Measurements from ENCODE around the gene TAB3.

TAB3 gene

GRCh38 chrX:30904186-30904585, 15.1 kb upstream of the TAB3 start:
- Histone ChIP-seq H3K4me1 (ENCODE audit: insufficient read depth, low read length) (no peaks in the 10 kb centered on the region), H3K9ac (ENCODE audit: low read depth, low read length) (no peak overlapping the region), H3K9me3 (ENCODE audit: control insufficient read depth, insufficient read depth, low read length) (peaks cover 5% of the 10 kb centered on the region; the same call in 1 of the 2 replicates), H3K36me3 (ENCODE audit: insufficient read depth, low read length) (no peaks in the 10 kb centered on the region)

DNA sequence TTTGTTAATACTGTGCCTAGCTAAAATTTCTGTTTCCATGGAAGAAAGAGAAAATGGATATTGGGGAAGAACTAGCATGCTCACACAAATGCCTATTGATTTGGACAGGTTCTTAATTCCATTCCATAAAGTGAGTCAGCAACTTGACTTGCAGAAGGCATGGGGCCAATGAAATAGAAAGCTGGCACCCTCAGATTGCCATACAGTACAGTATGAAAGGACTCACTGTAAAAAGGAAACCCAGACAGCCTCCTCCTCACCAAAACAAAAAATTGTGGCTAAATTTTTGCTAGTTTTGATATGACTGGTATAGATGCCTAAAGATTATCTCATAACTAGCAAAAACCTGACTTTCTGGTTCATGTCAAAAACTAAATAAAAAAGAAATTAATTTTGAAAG, 11.2 kb upstream of the TAB3 start:
- Histone ChIP-seq H3K36me3 (ENCODE audit: insufficient read depth, low read length) (no peaks in the 10 kb centered on the region), H3K4me1 (ENCODE audit: insufficient read depth, low read length) (no peaks in the 10 kb centered on the region), H3K9ac (ENCODE audit: low read depth, low read length) (no peak overlapping the region), H3K9me3 (ENCODE audit: control insufficient read depth, insufficient read depth, low read length) (peaks cover 1% of the 10 kb centered on the region; the same call in 1 of the 2 replicates)

DNA sequence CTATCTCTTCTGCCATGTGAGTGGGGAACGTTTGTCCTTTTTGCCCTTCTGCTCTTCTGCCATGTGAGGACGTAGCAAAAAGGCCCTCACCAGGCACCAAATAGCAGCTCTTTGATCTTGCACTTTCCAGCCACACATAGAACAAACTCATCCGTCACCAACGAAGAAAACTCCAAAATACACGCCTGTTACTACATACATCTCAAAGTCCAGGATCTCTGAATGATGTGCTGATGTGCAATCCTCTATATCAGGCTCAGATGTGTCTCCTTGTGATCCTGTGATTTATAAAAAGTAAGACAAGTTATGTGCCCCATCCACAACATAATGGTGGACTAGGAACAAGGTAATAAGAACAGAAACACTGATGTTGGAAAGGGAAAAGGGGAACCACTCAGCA, 9.8 kb upstream of the TAB3 start:
- Histone ChIP-seq H3K4me1 (ENCODE audit: insufficient read depth, low read length) (no peaks in the 10 kb centered on the region), H3K9me3 (ENCODE audit: control insufficient read depth, insufficient read depth, low read length) (no peaks in the 10 kb centered on the region), H3K9ac (ENCODE audit: low read depth, low read length) (no peak overlapping the region), H3K36me3 (ENCODE audit: insufficient read depth, low read length) (no peaks in the 10 kb centered on the region)

GRCh38 chrX:30895370-30895769, 6.3 kb upstream of the TAB3 start:
- Histone ChIP-seq H3K4me1 (ENCODE audit: insufficient read depth, low read length) (no peaks in the 10 kb centered on the region), H3K36me3 (ENCODE audit: insufficient read depth, low read length) (no peaks in the 10 kb centered on the region), H3K9me3 (ENCODE audit: control insufficient read depth, insufficient read depth, low read length) (no peaks in the 10 kb centered on the region), H3K9ac (ENCODE audit: low read depth, low read length) (no peak overlapping the region)

- H3K9me3 ChIP-seq (ENCODE audit: control insufficient read depth, insufficient read depth, low read length), result no peaks in the 10 kb centered on the region
- no peak overlapping the region for H3K9ac ChIP-seq (ENCODE audit: low read depth, low read length)
- H3K36me3 ChIP-seq (ENCODE audit: insufficient read depth, low read length), result no peaks in the 10 kb centered on the region
- no peaks in the 10 kb centered on the region for H3K4me1 ChIP-seq (ENCODE audit: insufficient read depth, low read length)
Observed at GRCh38 chrX:30893206-30893605, 4.2 kb upstream of the TAB3 start.

GRCh38 chrX:30892591-30892990, 3.5 kb upstream of the TAB3 start:
- Histone ChIP-seq H3K9me3 (ENCODE audit: control insufficient read depth, insufficient read depth, low read length) (no peaks in the 10 kb centered on the region), H3K9ac (ENCODE audit: low read depth, low read length) (no peak overlapping the region), H3K4me1 (ENCODE audit: insufficient read depth, low read length) (peaks cover 2% of the 10 kb centered on the region; the same call in 1 of the 2 replicates), H3K36me3 (ENCODE audit: insufficient read depth, low read length) (no peaks in the 10 kb centered on the region)

GRCh38 chrX:30888526-30889146, 418 bp downstream of the TAB3 start:
- Histone ChIP-seq H3K36me3 (ENCODE audit: insufficient read depth, low read length) (no peaks in the 10 kb centered on the region), H3K9me3 (ENCODE audit: control insufficient read depth, insufficient read depth, low read length) (no peaks in the 10 kb centered on the region), H3K9ac (ENCODE audit: low read depth, low read length) (peak overlapping the region; percentile 88), H3K4me1 (ENCODE audit: insufficient read depth, low read length) (peaks cover 5% of the 10 kb centered on the region; the same call in 1 of the 2 replicates)

DNA sequence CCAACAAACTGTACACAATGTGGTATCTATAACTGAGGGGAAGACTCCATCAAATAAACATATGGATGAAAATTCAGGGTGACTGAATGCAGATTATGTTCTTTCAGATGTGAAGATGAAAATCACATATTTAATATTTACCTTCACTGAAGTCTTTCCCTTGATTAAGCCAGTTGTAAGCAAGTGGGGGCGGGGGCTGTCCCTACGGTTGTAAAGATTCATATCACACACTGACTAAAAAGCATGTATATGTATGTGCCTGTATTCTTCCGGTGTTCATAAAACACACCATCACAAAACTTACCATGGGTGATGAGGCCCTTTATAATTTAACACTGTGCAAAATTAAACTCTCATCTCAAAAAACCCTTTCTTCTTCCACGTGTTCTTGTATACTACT, 1.3 kb downstream of the TAB3 start:
- H3K9me3 ChIP-seq (ENCODE audit: control insufficient read depth, insufficient read depth, low read length), result no peaks in the 10 kb centered on the region
- H3K4me1 ChIP-seq (ENCODE audit: insufficient read depth, low read length), result peaks cover 5% of the 10 kb centered on the region; the same call in 1 of the 2 replicates
- no peaks in the 10 kb centered on the region for H3K36me3 ChIP-seq (ENCODE audit: insufficient read depth, low read length)
- H3K9ac ChIP-seq (ENCODE audit: low read depth, low read length), result peak overlapping the region; percentile 88; the same call in 1 of the 2 replicates

- no peaks in the 10 kb centered on the region for H3K36me3 ChIP-seq (ENCODE audit: insufficient read depth, low read length)
- no peak overlapping the region for H3K9ac ChIP-seq (ENCODE audit: low read depth, low read length)
- H3K4me1 ChIP-seq (ENCODE audit: insufficient read depth, low read length), result peaks cover 5% of the 10 kb centered on the region; the same call in 1 of the 2 replicates
- no peaks in the 10 kb centered on the region for H3K9me3 ChIP-seq (ENCODE audit: control insufficient read depth, insufficient read depth, low read length)
Observed at GRCh38 chrX:30887288-30887687, 1.8 kb downstream of the TAB3 start.

DNA sequence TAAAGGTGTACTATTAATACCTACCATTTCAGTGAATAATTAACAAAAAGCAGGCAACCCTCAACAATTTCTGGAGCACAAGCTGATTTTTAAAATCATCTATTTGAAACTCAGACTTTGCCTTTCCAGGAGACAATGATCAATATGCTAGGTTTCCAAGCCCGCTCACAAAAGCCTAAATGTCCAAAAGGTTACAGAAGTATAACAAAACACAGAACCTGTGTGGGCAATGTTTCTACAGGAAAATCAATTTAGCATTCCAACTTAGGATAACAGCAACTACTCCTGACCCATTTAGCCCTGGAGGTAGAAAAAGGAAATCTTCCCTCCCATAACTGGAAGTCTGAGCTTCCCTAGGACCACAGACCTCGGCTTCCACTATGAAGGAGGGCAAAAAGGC, 3.9 kb downstream of the TAB3 start:
- H3K9me3 ChIP-seq (ENCODE audit: control insufficient read depth, insufficient read depth, low read length), result no peaks in the 10 kb centered on the region
- H3K9ac ChIP-seq (ENCODE audit: low read depth, low read length), result no peak overlapping the region
- peaks cover 5% of the 10 kb centered on the region; the same call in 1 of the 2 replicates for H3K4me1 ChIP-seq (ENCODE audit: insufficient read depth, low read length)
- H3K36me3 ChIP-seq (ENCODE audit: insufficient read depth, low read length), result no peaks in the 10 kb centered on the region

- Histone ChIP-seq H3K9ac (ENCODE audit: low read depth, low read length) (no peak overlapping the region), H3K9me3 (ENCODE audit: control insufficient read depth, insufficient read depth, low read length) (no peaks in the 10 kb centered on the region), H3K4me1 (ENCODE audit: insufficient read depth, low read length) (peaks cover 5% of the 10 kb centered on the region; the same call in 1 of the 2 replicates), H3K36me3 (ENCODE audit: insufficient read depth, low read length) (no peaks in the 10 kb centered on the region)
Observed at GRCh38 chrX:30883138-30883537, 5.9 kb downstream of the TAB3 start.

DNA sequence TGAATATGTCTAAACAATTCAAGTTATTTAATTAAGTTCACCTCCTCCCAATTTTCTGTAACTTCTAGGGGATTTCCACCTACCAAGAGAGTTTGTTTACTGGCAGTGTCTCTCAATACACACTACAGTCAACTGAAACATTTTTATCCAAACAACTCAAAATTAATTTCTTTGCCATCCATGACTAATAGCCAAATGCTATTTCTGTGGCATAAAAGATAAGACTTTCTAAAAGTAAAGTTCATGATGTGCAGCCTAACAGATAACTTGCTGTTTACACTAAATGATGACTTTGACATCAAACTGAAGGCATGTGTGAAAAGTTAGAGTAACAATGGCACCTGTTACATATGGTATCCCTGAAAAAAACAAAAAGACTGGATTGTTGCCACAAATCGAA, 7.3 kb downstream of the TAB3 start:
- Histone ChIP-seq H3K36me3 (ENCODE audit: insufficient read depth, low read length) (no peaks in the 10 kb centered on the region), H3K9ac (ENCODE audit: low read depth, low read length) (no peak overlapping the region)

DNA sequence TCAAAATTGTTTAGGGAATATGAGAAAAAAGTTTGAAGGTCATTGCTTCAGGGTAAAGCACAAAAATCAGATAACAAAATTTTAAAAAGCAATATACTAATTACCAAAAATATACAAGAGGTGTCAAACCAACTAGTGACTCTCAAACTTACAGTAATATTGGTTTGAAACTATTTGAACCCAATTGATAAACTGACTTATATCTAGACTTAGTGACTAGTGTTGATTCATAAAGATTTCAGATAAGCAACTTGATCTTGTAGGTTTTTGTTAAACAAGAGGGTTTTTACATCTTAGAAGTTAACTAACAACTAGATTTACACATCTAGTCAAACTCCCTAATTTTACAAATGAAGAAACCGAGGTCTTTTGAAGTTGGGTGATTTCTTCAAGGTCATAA, 7.7 kb downstream of the TAB3 start:
- Histone ChIP-seq H3K9me3 (ENCODE audit: control insufficient read depth, insufficient read depth, low read length) (no peaks in the 10 kb centered on the region), H3K36me3 (ENCODE audit: insufficient read depth, low read length) (no peaks in the 10 kb centered on the region), H3K4me1 (ENCODE audit: insufficient read depth, low read length) (peaks cover 6% of the 10 kb centered on the region), H3K9ac (ENCODE audit: low read depth, low read length) (no peak overlapping the region)

More for the DNA sequence above, 7.3 kb downstream of the TAB3 start:
- H3K9me3 ChIP-seq (ENCODE audit: control insufficient read depth, insufficient read depth, low read length), result no peaks in the 10 kb centered on the region
- peaks cover 2% of the 10 kb centered on the region for H3K4me1 ChIP-seq (ENCODE audit: insufficient read depth, low read length)

- Histone ChIP-seq H3K9me3 (ENCODE audit: control insufficient read depth, insufficient read depth, low read length) (no peaks in the 10 kb centered on the region), H3K36me3 (ENCODE audit: insufficient read depth, low read length) (no peaks in the 10 kb centered on the region), H3K4me1 (ENCODE audit: insufficient read depth, low read length) (peaks cover 12% of the 10 kb centered on the region), H3K9ac (ENCODE audit: low read depth, low read length) (no peak overlapping the region)
Observed at GRCh38 chrX:30880058-30880457, 9.0 kb downstream of the TAB3 start.

DNA sequence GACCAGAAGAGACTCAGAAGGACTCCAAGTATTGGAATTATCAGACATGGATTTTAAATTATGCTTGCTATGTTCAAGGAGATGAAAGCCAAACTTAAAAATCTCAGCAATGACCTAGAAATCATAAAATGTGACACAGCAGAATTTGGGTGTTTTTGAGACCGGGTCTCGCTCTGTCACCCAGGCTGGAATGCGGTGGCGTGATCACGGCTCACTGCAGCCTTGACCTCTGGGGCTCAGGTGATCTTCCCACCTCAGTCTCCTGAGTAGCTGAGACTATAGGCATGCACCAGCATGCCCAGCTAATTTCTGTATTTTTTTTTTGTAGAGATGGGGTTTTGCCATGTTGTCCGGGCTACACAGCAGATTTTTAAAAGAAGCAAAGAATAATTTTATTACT, 12.7 kb downstream of the TAB3 start:
- Histone ChIP-seq H3K9me3 (ENCODE audit: control insufficient read depth, insufficient read depth, low read length) (no peaks in the 10 kb centered on the region), H3K9ac (ENCODE audit: low read depth, low read length) (no peak overlapping the region), H3K36me3 (ENCODE audit: insufficient read depth, low read length) (no peaks in the 10 kb centered on the region), H3K4me1 (ENCODE audit: insufficient read depth, low read length) (peaks cover 12% of the 10 kb centered on the region)

Measured in ES-I3 (cell line).